ENCODE results near the gene KAT7.
"Not testable (repeated sequence)": the region's sequence is repeated elsewhere in the genome, so short reads cannot be mapped to it uniquely, and the experiment has no call there.

Gene KAT7

GRCh38 chr17:49793309-49793708 lies 4.8 kb downstream of the KAT7 start:
- DNase-seq (ENCODE audit: low read depth), result no peak
- no peak overlapping the region for H3K4me3 ChIP-seq (ENCODE audit: low read depth, low read length)

GRCh38 chr17:49795372-49795771 lies 6.9 kb downstream of the KAT7 start:
- no peak overlapping the region for H3K4me3 ChIP-seq (ENCODE audit: low read depth, low read length)
- DNase-seq (ENCODE audit: low read depth), result no peak

GRCh38 chr17:49798182-49798581 lies 9.7 kb downstream of the KAT7 start:
- no peak for DNase-seq (ENCODE audit: low read depth)
- H3K4me3 ChIP-seq (ENCODE audit: low read depth, low read length), result no peak overlapping the region

- no peak for DNase-seq (ENCODE audit: low read depth)
- no peak overlapping the region for H3K4me3 ChIP-seq (ENCODE audit: low read depth, low read length)
Measured at GRCh38 chr17:49798738-49799137, 10.3 kb downstream of the KAT7 start.

- no peak overlapping the region for H3K4me3 ChIP-seq (ENCODE audit: low read depth, low read length)
- no peak for DNase-seq (ENCODE audit: low read depth)
Measured at GRCh38 chr17:49809056-49809455, 20.6 kb downstream of the KAT7 start.

- DNase-seq (ENCODE audit: low read depth), result no peak
- H3K4me3 ChIP-seq (ENCODE audit: low read depth, low read length), result no peak overlapping the region
Measured at GRCh38 chr17:49814781-49815529, 26.5 kb downstream of the KAT7 start.

GRCh38 chr17:49815761-49816281 lies 27.3 kb downstream of the KAT7 start:
- no peak for DNase-seq (ENCODE audit: low read depth)
- H3K4me3 ChIP-seq (ENCODE audit: low read depth, low read length), result no peak overlapping the region

GRCh38 chr17:49817993-49818392 lies 29.5 kb downstream of the KAT7 start:
- no peak overlapping the region for H3K4me3 ChIP-seq (ENCODE audit: low read depth, low read length)
- DNase-seq (ENCODE audit: low read depth), result no peak

- H3K4me3 ChIP-seq (ENCODE audit: low read depth, low read length), result no peak overlapping the region
- no peak for DNase-seq (ENCODE audit: low read depth)
Measured at GRCh38 chr17:49819138-49819537, 30.7 kb downstream of the KAT7 start.

- H3K4me3 ChIP-seq (ENCODE audit: low read depth, low read length), result no peak overlapping the region
- no peak for DNase-seq (ENCODE audit: low read depth)
Measured at GRCh38 chr17:49819651-49820050, 31.2 kb downstream of the KAT7 start.

GRCh38 chr17:49820773-49821172 lies 32.3 kb downstream of the KAT7 start:
- no peak for DNase-seq (ENCODE audit: low read depth)
- no peak overlapping the region for H3K4me3 ChIP-seq (ENCODE audit: low read depth, low read length)

- no peak for DNase-seq (ENCODE audit: low read depth)
- no peak overlapping the region for H3K4me3 ChIP-seq (ENCODE audit: low read depth, low read length)
Measured at GRCh38 chr17:49821466-49821865, 33.0 kb downstream of the KAT7 start.

GRCh38 chr17:49821916-49822315 lies 33.4 kb downstream of the KAT7 start:
- no peak overlapping the region for H3K4me3 ChIP-seq (ENCODE audit: low read depth, low read length)
- DNase-seq (ENCODE audit: low read depth), result no peak

- peak; percentile 20 for DNase-seq (ENCODE audit: low read depth)
- no peak overlapping the region for H3K4me3 ChIP-seq (ENCODE audit: low read depth, low read length)
Measured at GRCh38 chr17:49822829-49823228, 34.3 kb downstream of the KAT7 start.

GRCh38 chr17:49823614-49824013 lies 35.1 kb downstream of the KAT7 start:
- no peak for DNase-seq (ENCODE audit: low read depth)
- H3K4me3 ChIP-seq (ENCODE audit: low read depth, low read length), result no peak overlapping the region

GRCh38 chr17:49825645-49826044 lies 37.2 kb downstream of the KAT7 start:
- DNase-seq (ENCODE audit: low read depth), result no peak
- no peak overlapping the region for H3K4me3 ChIP-seq (ENCODE audit: low read depth, low read length)

GRCh38 chr17:49828325-49828724 lies 39.8 kb downstream of the KAT7 start:
- not testable (repeated sequence) for DNase-seq (ENCODE audit: low read depth); H3K4me3 ChIP-seq (ENCODE audit: low read depth, low read length)

- no peak for DNase-seq (ENCODE audit: low read depth)
- H3K4me3 ChIP-seq (ENCODE audit: low read depth, low read length), result no peak overlapping the region
Measured at GRCh38 chr17:49829026-49829425, 40.5 kb downstream of the KAT7 start.

GRCh38 chr17:49830605-49831004 lies 42.1 kb downstream of the KAT7 start:
- no peak for DNase-seq (ENCODE audit: low read depth)
- no peak overlapping the region for H3K4me3 ChIP-seq (ENCODE audit: low read depth, low read length)

GRCh38 chr17:49832840-49833599 lies 44.5 kb downstream of the KAT7 start:
- H3K4me3 ChIP-seq (ENCODE audit: low read depth, low read length), result no peak overlapping the region
- no peak for DNase-seq (ENCODE audit: low read depth)

Data from skeletal muscle cell (primary cell).